Subcutaneous abdominal adipose tissue (tissue), 5 donors: ENCODE measurements around the gene SLC25A34.

ENCODE experiments used
- H3K27ac ChIP-seq: one replicate; pipeline ENCODE4 v1.7.0; 2013; ENCODE audit warnings: low read depth, mild to moderate bottlenecking, inconsistent platforms, low read length, moderate library complexity
- H3K27me3 ChIP-seq, 5 donors: one replicate each; pipeline ENCODE4 v1.7.0; 2013; ENCODE audit warnings: low read length in 5 of 5, inconsistent platforms in 1 of 5; ENCODE audit not compliant: control insufficient read depth in 5 of 5, insufficient read depth in 4 of 5
- H3K36me3 ChIP-seq, 5 donors: one replicate each; pipeline ENCODE4 v1.7.0; 2013; ENCODE audit warnings: low read length in 5 of 5; ENCODE audit not compliant: control insufficient read depth in 5 of 5, insufficient read depth in 5 of 5
- H3K4me1 ChIP-seq, 5 donors: one replicate each; pipeline ENCODE4 v1.7.0; 2013; ENCODE audit warnings: low read length in 5 of 5, mild to moderate bottlenecking in 3 of 5, moderate library complexity in 1 of 5; ENCODE audit not compliant: control insufficient read depth in 5 of 5, insufficient read depth in 5 of 5
- H3K4me3 ChIP-seq, 5 donors: one replicate each; pipeline ENCODE4 v1.7.0; 2013; ENCODE audit warnings: low read length in 5 of 5, low read depth in 1 of 5
- H3K9ac ChIP-seq, 5 donors: one replicate each; pipeline ENCODE4 v1.7.0; 2013; ENCODE audit warnings: low read length in 5 of 5, mild to moderate bottlenecking in 4 of 5, moderate library complexity in 3 of 5
- H3K9me3 ChIP-seq, 5 donors: one replicate each; pipeline ENCODE4 v1.7.0; 2013; ENCODE audit warnings: low read length in 5 of 5; ENCODE audit not compliant: control insufficient read depth in 5 of 5
- donor health status: healthy.
- donor health status: healthy.
- donor health status: healthy.
- donor health status: healthy.
- donor health status: healthy.

The SLC25A34 gene

DNA sequence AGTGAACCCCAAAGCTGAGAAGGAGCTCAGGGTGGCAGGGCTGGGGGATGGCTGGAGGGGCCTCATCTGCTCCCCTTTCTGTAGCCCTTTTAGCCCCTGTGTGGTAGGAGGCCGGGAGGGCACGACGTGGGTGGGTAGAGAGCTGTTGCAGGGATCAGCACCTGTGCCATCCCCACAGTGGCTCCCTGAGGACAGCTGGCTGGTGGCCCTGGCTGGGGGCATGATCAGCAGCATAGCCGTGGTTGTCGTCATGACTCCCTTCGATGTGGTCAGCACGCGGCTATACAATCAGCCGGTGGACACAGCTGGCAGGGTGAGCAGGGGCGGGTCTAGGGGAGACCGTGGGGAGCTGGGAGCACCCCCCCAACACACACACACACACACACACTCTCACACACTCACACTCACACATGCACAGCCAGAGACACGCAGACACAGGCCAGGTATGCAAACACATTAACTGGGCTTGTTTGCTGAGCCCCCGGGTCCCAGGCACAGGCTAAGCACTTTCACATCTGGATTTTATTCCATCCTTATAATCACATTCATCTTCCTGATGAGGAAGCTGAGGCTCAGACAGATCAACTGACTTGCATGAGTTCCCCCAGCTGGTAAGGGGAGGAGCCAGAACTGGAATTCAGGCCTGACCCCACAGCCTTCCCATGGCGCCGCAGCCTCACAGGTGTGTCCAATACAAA, 2.5 kb downstream of the SLC25A34 start:
- Histone ChIP-seq H3K36me3 (peaks cover 0 to 29% (median 16%) of the 10 kb centered on the region in 5 donors), H3K9ac (no peak overlapping the region), H3K4me3 (no peak overlapping the region), H3K4me1 (peaks cover 4 to 31% (median 18%) of the 10 kb centered on the region in 5 donors), H3K9me3 (no peaks in the 10 kb centered on the region), H3K27ac (no peak overlapping the region), H3K27me3 (no peaks in the 10 kb centered on the region)

DNA sequence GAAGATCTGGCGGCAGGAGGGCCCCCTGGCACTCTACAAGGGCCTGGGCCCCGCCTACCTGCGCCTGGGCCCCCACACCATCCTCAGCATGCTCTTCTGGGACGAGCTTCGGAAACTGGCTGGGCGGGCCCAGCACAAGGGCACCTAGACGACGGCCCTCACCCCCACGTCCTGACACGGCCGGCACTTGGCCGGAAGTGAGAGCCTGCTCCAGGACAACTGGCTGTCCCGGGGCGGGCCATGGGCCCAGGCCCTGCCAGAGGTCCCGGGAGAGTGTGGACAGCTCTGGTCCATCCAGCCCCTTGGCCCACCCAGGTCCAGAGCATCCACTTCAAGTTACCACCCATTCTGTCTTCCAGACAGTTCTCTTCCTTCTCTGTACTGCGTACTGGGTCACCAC, 3.2 kb downstream of the SLC25A34 start:
- peaks cover 4 to 31% (median 18%) of the 10 kb centered on the region in 5 donors for H3K4me1 ChIP-seq

DNA sequence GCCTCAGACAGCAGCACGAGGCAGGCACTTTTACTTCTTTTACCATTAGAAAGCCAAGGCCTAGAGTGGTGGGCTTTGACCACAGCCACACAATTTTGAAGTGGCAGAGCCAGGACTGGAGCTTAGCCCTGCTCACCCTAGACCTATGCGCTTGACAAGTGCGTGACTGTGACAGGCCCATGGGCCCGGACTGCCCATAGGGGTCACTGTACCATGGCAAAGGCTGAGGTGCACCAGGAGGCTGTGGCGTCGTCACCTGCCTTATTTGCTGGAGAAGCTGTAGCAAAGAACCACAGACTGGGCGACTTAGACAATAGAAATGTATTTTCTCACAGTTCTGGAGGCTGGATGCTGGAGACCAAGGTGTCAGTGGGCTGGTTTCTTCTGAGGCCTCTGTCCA, 3.7 kb downstream of the SLC25A34 start:
- H3K27ac ChIP-seq, result no peak overlapping the region
- H3K36me3 ChIP-seq, result peaks cover 0 to 17% (median 5%) of the 10 kb centered on the region in 5 donors
- H3K4me1 ChIP-seq, result peaks cover 4 to 29% (median 18%) of the 10 kb centered on the region in 5 donors
- no peaks in the 10 kb centered on the region for H3K27me3 ChIP-seq
- no peaks in the 10 kb centered on the region for H3K9me3 ChIP-seq
- no peak overlapping the region for H3K9ac ChIP-seq
- no peak overlapping the region for H3K4me3 ChIP-seq

More for the DNA sequence above, 3.2 kb downstream of the SLC25A34 start:
- no peak overlapping the region for H3K27ac ChIP-seq
- H3K4me3 ChIP-seq, result no peak overlapping the region
- peaks cover 0 to 22% (median 9%) of the 10 kb centered on the region in 5 donors for H3K36me3 ChIP-seq
- H3K27me3 ChIP-seq, result no peaks in the 10 kb centered on the region
- no peak overlapping the region for H3K9ac ChIP-seq
- H3K9me3 ChIP-seq, result no peaks in the 10 kb centered on the region

GRCh38 chr1:15740924-15741850, 5.1 kb downstream of the SLC25A34 start:
- H3K9ac ChIP-seq, result no peak overlapping the region
- peaks cover 0 to 6% (median 0%) of the 10 kb centered on the region in 5 donors for H3K36me3 ChIP-seq
- H3K9me3 ChIP-seq, result no peaks in the 10 kb centered on the region
- H3K27me3 ChIP-seq, result no peaks in the 10 kb centered on the region
- peaks cover 1 to 14% (median 8%) of the 10 kb centered on the region in 5 donors for H3K4me1 ChIP-seq
- no peak overlapping the region for H3K27ac ChIP-seq
- H3K4me3 ChIP-seq, result no peak overlapping the region

DNA sequence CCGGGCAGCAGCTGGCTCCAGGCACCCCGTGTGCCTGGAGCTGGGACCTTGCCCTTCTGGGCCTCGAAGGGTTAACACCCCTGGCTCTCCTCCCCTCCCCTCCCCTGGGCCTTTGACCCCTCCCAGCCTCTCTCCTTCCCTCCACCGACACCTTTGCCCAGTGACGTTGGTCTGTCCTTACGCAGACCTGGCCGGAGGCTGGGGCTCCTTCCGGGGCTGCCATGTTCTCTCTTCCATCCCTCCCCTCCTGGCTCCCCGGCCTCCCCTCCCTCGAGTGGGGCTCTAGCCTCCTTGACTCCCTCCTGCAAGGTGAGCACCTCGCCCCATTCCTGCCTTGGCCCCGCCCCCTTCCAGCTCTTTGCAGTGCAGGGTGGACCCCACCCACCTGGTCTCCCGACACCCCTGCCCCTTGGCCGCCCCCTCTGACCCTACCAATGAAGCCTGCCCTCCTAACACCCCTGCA, 6.3 kb downstream of the SLC25A34 start, which contains the start of gene TMEM82:
TSS of gene TMEM82 (plus strand) at position 161 of the 463 bp plus-strand sequence. CDS start at position 222, 61 bp downstream.
- Histone ChIP-seq H3K9me3 (no peaks in the 10 kb centered on the region), H3K4me3 (no peak within 1 kb of the TSS), H3K4me1 (peaks cover 0 to 9% (median 3%) of the 10 kb centered on the region in 5 donors), H3K9ac (no peak within 1 kb of the TSS), H3K27me3 (no peaks in the 10 kb centered on the region), H3K27ac (no peak within 1 kb of the TSS), H3K36me3 (peaks cover 0 to 6% (median 0%) of the 10 kb centered on the region in 5 donors)

GRCh38 chr1:15744122-15744679, 8.1 kb downstream of the SLC25A34 start:
- H3K27ac ChIP-seq, result no peak overlapping the region
- no peak overlapping the region for H3K9ac ChIP-seq
- H3K4me1 ChIP-seq, result peaks cover 0 to 9% (median 3%) of the 10 kb centered on the region in 5 donors
- peaks cover 0 to 6% (median 0%) of the 10 kb centered on the region in 5 donors for H3K36me3 ChIP-seq
- H3K9me3 ChIP-seq, result no peaks in the 10 kb centered on the region
- no peak overlapping the region for H3K4me3 ChIP-seq
- H3K27me3 ChIP-seq, result no peaks in the 10 kb centered on the region

- H3K9ac ChIP-seq, result no peak overlapping the region
- peaks cover 0 to 14% (median 10%) of the 10 kb centered on the region in 5 donors for H3K4me1 ChIP-seq
- H3K36me3 ChIP-seq, result no peaks in the 10 kb centered on the region
- H3K27me3 ChIP-seq, result no peaks in the 10 kb centered on the region
- no peak overlapping the region for H3K4me3 ChIP-seq
- H3K9me3 ChIP-seq, result no peaks in the 10 kb centered on the region
- H3K27ac ChIP-seq, result no peak overlapping the region
These were observed 11.3 kb downstream of the SLC25A34 start for GRCh38 chr1:15747378-15747777.

- no peak overlapping the region for H3K27ac ChIP-seq
- no peak overlapping the region for H3K4me3 ChIP-seq
- peaks cover 0 to 14% (median 10%) of the 10 kb centered on the region in 5 donors for H3K4me1 ChIP-seq
- no peaks in the 10 kb centered on the region for H3K36me3 ChIP-seq
- H3K9me3 ChIP-seq, result no peaks in the 10 kb centered on the region
- H3K27me3 ChIP-seq, result no peaks in the 10 kb centered on the region
- no peak overlapping the region for H3K9ac ChIP-seq
These were observed 12.2 kb downstream of the SLC25A34 start for GRCh38 chr1:15748264-15748663.

- no peaks in the 10 kb centered on the region for H3K9me3 ChIP-seq
- H3K9ac ChIP-seq, result no peak overlapping the region
- H3K4me3 ChIP-seq, result no peak overlapping the region
- no peaks in the 10 kb centered on the region for H3K27me3 ChIP-seq
- no peaks in the 10 kb centered on the region for H3K36me3 ChIP-seq
- H3K4me1 ChIP-seq, result peaks cover 0 to 14% (median 10%) of the 10 kb centered on the region in 5 donors
- H3K27ac ChIP-seq, result no peak overlapping the region
These were observed 12.8 kb downstream of the SLC25A34 start for GRCh38 chr1:15748690-15749398.
